Vagina (tissue), 2 donors: ENCODE measurements around the gene MRPL20. TPM values are rescaled to one million over a fixed set of nuclear protein-coding genes. Genes with fewer than 3 reads are reported as not detected.

Experiments used
- DNase-seq, 2 donors: peaks; one replicate each; pipeline ENCODE4 v3.0.0-alpha.2; 2017; ENCODE audit errors: extremely low spot score in 2 of 2
- H3K27ac ChIP-seq: fragments of 200-600 bp; sonication (generic); one replicate; pipeline ENCODE4 v1.5.1; 2019
- H3K27me3 ChIP-seq: fragments of 200-600 bp; sonication (generic); one replicate; pipeline ENCODE4 v1.5.1; 2019
- H3K36me3 ChIP-seq, 2 donors: fragments of 200-600 bp; sonication (generic); one replicate each; pipeline ENCODE4 v1.5.1; 2017 to 2019
- H3K4me1 ChIP-seq: fragments of 200-600 bp; sonication (generic); one replicate; pipeline ENCODE4 v1.5.1; 2019
- H3K4me3 ChIP-seq, 2 donors: fragments of 200-600 bp; sonication (generic); 1 replicate in 1 of 2; 2 replicates in 1 of 2; pipeline ENCODE4 v1.5.1; 2016 to 2019
- H3K9me3 ChIP-seq: fragments of 200-600 bp; sonication (generic); one replicate; pipeline ENCODE4 v1.5.1; 2019
- POLR2A ChIP-seq, 2 donors: fragments of 450-650 bp; IDR thresholded peaks; one replicate each; pipeline ENCODE4 v1.6.1; 2017; ENCODE audit warnings: antibody characterized with exemption in 2 of 2, mild to moderate bottlenecking in 2 of 2, moderate library complexity in 2 of 2
- POLR2AphosphoS5 ChIP-seq, 2 donors: sonication (generic); formaldehyde crosslinking; IDR thresholded peaks; one replicate each; pipeline ENCODE4 v1.9.0; 2017; ENCODE audit warnings: antibody characterized with exemption in 2 of 2, mild to moderate bottlenecking in 2 of 2, low read depth in 1 of 2; ENCODE audit not compliant: insufficient read depth in 1 of 2
- intact Hi-C: fragments of 100-400 bp; cut with DNase I; formaldehyde crosslinking; loops from one replicate; pipeline ENCODE4 v1.15.1; 2023
- total RNA-seq: library from RNA; depleted of rRNA; stranded (reverse); fragments of >200 nt; gene quantifications from one replicate; pipeline ENCODE4 v1.2.3, GENCODE V29; 2016
- TF ChIP-seq, protein P1 (sequence below), 3 experiments: fragments of 450-650 bp in 2 of 3; fragments of 200-600 bp in 1 of 3; sonication (generic) in 1 of 3; IDR thresholded peaks; one replicate each; pipeline ENCODE4 v1.5.1; 2017 to 2019; ENCODE audit warnings: antibody characterized with exemption in 3 of 3, mild to moderate bottlenecking in 2 of 3, moderate library complexity in 2 of 3

Gene MRPL20
- total RNA-seq, 1 donor from 2014 or later = 84.2 TPM

DNA sequence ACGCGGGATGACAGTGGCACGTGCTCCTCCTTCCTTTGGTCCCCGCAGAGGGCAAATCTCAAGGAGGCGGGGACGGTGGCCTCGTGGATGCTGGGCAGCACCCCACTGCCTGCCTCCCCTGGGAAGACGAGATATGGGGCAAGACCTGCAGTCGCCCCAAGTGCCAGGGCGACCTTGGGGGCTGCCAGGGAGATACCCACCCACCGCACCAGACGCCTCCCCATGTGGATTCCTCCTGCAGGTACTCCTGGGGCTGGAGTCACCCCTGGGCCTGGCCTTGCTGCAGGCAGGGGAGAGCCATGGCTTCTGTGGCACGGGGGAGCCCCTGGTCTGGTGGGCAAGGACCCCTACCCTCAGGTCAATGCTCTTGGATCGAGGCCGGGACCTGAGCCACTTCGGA, 26.2 kb downstream of the MRPL20 start:
- intact Hi-C loops = no loop called here

DNA sequence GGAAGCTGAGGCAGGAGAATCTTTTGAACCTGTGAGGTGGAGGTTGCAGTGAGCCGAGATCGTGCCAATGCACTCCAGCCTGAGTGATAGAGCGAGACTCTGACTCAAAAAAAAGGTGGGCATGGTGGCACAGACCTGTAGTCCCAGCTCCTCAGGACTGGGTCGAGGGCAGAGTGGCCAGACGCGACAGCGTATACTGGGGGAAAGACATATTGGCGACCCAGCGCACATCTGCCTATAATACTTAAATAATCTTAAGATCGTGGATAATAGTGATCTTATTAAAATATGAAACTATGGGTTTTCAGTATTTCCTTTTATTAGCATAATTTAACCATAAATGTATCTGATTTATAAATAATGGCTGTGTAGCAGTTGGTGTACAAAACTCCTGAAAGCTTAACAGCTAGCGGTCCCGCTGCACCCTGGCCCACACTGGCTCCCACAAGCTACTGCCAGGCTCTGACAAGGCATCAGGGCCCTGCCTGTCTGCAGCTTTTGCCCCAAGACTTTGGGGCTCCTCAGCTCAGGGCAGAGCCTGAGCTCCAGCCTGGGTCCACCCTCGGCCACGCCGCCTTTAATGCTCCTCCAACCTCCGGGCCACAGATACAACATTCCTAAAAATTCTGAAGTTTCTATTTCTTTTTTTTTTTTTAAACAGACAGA, 29.4 kb downstream of the MRPL20 start:
- intact Hi-C loops = no loop called here
- H3K4me1 ChIP-seq = peaks cover 25% of the 10 kb centered on the region
- no peak for DNase-seq
- no peak for TF ChIP-seq POLR2AphosphoS5 (IDR thresholded peaks at IDR 0.05; ENCODE audit: insufficient read depth in 1 of 2, low read depth in 1 of 2)
- TF ChIP-seq, protein P1, sequence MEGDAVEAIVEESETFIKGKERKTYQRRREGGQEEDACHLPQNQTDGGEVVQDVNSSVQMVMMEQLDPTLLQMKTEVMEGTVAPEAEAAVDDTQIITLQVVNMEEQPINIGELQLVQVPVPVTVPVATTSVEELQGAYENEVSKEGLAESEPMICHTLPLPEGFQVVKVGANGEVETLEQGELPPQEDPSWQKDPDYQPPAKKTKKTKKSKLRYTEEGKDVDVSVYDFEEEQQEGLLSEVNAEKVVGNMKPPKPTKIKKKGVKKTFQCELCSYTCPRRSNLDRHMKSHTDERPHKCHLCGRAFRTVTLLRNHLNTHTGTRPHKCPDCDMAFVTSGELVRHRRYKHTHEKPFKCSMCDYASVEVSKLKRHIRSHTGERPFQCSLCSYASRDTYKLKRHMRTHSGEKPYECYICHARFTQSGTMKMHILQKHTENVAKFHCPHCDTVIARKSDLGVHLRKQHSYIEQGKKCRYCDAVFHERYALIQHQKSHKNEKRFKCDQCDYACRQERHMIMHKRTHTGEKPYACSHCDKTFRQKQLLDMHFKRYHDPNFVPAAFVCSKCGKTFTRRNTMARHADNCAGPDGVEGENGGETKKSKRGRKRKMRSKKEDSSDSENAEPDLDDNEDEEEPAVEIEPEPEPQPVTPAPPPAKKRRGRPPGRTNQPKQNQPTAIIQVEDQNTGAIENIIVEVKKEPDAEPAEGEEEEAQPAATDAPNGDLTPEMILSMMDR (IDR thresholded peaks at IDR 0.05) = no peak
- TF ChIP-seq POLR2A (IDR thresholded peaks at IDR 0.05) = no peak
- no peaks in the 10 kb centered on the region for H3K27me3 ChIP-seq
- H3K27ac ChIP-seq = no peak overlapping the region
- no peaks in the 10 kb centered on the region for H3K9me3 ChIP-seq
- H3K4me3 ChIP-seq = no peak overlapping the region
- peaks cover 0 to 9% of the 10 kb centered on the region in 2 donors for H3K36me3 ChIP-seq

More for the DNA sequence above, 26.2 kb downstream of the MRPL20 start:
- Histone ChIP-seq H3K27me3 (no peaks in the 10 kb centered on the region), H3K27ac (no peak overlapping the region), H3K4me3 (no peak overlapping the region), H3K4me1 (peaks cover 6% of the 10 kb centered on the region), H3K9me3 (no peaks in the 10 kb centered on the region), H3K36me3 (peaks cover 0 to 3% of the 10 kb centered on the region in 2 donors)
- no peak for DNase-seq
- TF ChIP-seq, protein P1 (IDR thresholded peaks at IDR 0.05) = no peak
- TF ChIP-seq POLR2A (IDR thresholded peaks at IDR 0.05) = no peak
- no peak for TF ChIP-seq POLR2AphosphoS5 (IDR thresholded peaks at IDR 0.05; ENCODE audit: insufficient read depth in 1 of 2, low read depth in 1 of 2)

DNA sequence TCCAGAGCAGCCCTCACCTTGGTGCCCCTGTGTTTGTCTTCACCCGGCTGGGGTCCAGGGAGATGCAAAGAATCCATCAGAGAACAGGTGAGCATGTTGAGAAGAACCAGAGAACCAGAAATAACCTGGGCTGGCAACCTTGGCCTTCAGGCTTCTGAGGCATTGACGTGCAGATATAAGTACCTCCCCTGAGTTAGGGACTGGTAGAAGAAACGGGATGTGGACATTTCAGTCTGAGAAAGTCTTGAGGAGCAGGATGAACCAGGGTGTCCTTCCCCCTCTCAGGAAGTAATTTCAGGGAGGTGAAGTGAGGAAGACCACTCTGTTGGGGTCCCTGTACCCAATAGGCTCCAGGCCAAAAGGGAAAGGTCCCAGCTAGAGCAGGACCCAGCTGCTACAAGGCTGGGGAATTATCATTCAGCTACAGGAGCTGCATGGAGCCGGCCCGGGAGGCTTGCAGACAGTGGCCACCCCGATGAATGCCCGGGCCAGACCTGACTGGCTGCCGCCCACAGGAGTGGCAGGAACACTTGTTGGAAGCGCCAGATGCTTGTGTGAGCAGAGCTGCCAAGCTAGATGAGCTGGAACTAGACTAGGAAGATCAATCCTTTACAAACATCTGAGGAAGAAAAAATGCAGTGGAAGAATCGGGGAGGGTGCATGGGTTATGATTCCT, 30.4 kb downstream of the MRPL20 start:
- Histone ChIP-seq H3K27ac (no peak overlapping the region), H3K36me3 (peaks cover 0 to 9% of the 10 kb centered on the region in 2 donors), H3K4me3 (no peak overlapping the region), H3K9me3 (no peaks in the 10 kb centered on the region), H3K27me3 (no peaks in the 10 kb centered on the region), H3K4me1 (peaks cover 35% of the 10 kb centered on the region)
- DNase-seq = peak in 1 of 2 donors; percentile 85
- intact Hi-C loops = no loop called here
- TF ChIP-seq POLR2A (IDR thresholded peaks at IDR 0.05) (no peak), POLR2AphosphoS5 (IDR thresholded peaks at IDR 0.05; ENCODE audit: insufficient read depth in 1 of 2, low read depth in 1 of 2) (no peak)
- TF ChIP-seq, protein P1 (IDR thresholded peaks at IDR 0.05) = no peak

DNA sequence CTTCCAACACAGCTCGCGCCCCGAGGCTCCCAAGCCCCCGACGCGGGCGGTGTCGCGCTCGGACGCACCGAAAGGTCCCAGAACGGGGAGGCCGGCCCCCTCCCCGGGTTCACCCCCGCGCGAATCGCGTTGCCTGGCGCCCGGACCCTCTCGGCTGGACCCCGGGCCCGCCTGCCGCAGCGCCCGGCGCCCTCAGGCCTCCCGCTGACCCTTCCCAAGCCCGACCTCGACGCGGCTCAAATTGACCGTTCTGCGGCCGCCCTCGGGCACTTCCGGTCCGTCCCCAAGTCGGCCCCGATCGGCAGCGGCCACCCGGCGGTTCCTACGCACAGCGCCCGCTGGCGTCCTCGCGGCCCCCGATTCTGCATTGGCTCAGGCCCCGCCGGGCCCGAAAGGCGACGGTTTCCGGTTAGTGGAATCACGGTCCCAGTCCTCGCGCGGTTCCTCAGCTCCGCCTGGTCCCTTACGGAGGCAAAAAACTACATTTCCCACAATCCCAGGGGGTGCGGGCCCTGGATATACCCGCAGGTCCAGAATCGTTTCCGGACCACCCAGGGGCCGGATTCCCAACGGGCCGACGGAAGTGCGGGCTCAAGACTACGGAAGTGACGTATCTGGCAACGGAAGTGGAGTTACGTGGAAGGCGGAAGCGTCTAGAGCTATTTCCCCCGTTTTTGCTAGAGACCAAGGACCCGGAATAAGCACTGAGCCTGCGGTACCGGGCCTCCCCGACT, 32.0 kb downstream of the MRPL20 start, which contains the start of gene AURKAIP1:
Gene AURKAIP1, minus strand, starts transcription at position 279 of the 734 bp plus-strand sequence. CDS start 451 bp downstream, outside the sequence.
- H3K9me3 ChIP-seq = no peaks in the 10 kb centered on the region
- peak; percentile 99 for DNase-seq
- H3K36me3 ChIP-seq = peaks cover 0 to 9% of the 10 kb centered on the region in 2 donors
- H3K4me3 ChIP-seq = peak within 1 kb of the TSS; percentile 93 to 99
- TF ChIP-seq POLR2AphosphoS5 (IDR thresholded peaks at IDR 0.05; ENCODE audit: insufficient read depth in 1 of 2, low read depth in 1 of 2) = peak; percentile 94 to 100
- TF ChIP-seq, protein P1 (IDR thresholded peaks at IDR 0.05) = peak in 2 of 3 experiments; percentile 7 to 29
- TF ChIP-seq POLR2A (IDR thresholded peaks at IDR 0.05) = no peak
- H3K27me3 ChIP-seq = no peaks in the 10 kb centered on the region
- H3K4me1 ChIP-seq = peaks cover 40% of the 10 kb centered on the region
- intact Hi-C loops = loop anchor here (2.0 kb wide), 1 partner anchor 24 kb away; the partner anchor contains the start of gene CCNL2
- peak within 1 kb of the TSS; percentile 93 for H3K27ac ChIP-seq
